GM12872 (cell line): ENCODE measurements around the gene SMCP.
A peak's percentile ranks its signal among the peaks of the same experiment; 100 is the strongest.

Experiments
- CTCF ChIP-seq: IDR thresholded peaks from 3 replicates; pipeline ENCODE4 v1.5.1; 2011; ENCODE audit warnings: low read depth, mild to moderate bottlenecking, low read length, moderate library complexity; ENCODE audit not compliant: insufficient read depth

Gene SMCP

GRCh38 chr1:152904688-152905440 is 26.7 kb downstream of the SMCP start:
- TF ChIP-seq CTCF = no peak

- no peak for TF ChIP-seq CTCF
Measured at GRCh38 chr1:152906023-152906565, 28.0 kb downstream of the SMCP start.

GRCh38 chr1:152907686-152908601 is 29.8 kb downstream of the SMCP start, which contains the start of gene IVL:
TSS of gene IVL (plus strand) at chr1:152908546. CDS start at chr1:152909798, 1,252 bp downstream.
- no peak for TF ChIP-seq CTCF

GRCh38 chr1:152909206-152909605 is 31.1 kb downstream of the SMCP start:
- TF ChIP-seq CTCF = no peak

GRCh38 chr1:152912471-152912870 is 34.3 kb downstream of the SMCP start:
- no peak for TF ChIP-seq CTCF

- TF ChIP-seq CTCF = no peak
Measured at GRCh38 chr1:152912900-152913299, 34.8 kb downstream of the SMCP start.

GRCh38 chr1:152917794-152918193 is 39.7 kb downstream of the SMCP start:
- peak; percentile 32; the same call in 1 of the 3 replicates for TF ChIP-seq CTCF
